HG03575 (cell line): ENCODE data around the gene LRTM2.
"Not testable (repeated sequence)": the region's sequence is repeated elsewhere in the genome, so short reads cannot be mapped to it uniquely, and the experiment has no call there.

Source experiments
- ATAC-seq: cut with Tn5 transposase; IDR thresholded peaks from one replicate; pipeline ENCODE4 v1.9.1; 2021; ENCODE audit not compliant: unreplicated experiment, insufficient number of reproducible peaks, low FRiP score; ENCODE audit errors: extremely low read depth

LRTM2 gene

DNA sequence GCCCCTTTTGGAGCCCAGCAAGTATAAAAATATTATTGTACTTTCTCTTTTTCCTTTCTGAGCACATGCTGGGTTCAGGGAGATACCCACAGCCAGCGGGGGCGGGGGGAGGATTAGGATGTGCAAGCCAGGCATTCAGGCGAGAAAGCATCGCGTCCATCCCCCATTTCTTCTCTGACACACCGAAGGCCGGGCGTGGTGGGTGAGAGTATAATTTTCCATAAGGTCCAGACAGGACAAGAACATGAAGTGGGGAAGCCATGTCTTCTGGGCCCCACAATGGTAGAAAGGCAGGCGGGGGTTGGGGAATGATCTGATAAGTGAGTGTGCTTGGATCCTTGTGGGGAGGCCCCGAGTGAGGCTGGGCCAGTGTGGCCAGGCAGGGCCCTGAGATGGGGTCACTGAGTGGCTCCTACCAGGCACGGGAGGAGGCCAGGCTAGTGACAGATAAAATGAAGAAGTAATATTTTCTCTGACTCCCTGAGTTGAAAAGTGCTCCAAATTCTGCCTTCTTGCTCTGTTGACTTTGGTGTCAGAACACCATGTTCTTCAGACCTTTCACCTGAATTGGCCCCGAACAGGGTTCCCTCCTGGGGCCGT, 10.7 kb upstream of the LRTM2 start:
- ATAC-seq = no peak

DNA sequence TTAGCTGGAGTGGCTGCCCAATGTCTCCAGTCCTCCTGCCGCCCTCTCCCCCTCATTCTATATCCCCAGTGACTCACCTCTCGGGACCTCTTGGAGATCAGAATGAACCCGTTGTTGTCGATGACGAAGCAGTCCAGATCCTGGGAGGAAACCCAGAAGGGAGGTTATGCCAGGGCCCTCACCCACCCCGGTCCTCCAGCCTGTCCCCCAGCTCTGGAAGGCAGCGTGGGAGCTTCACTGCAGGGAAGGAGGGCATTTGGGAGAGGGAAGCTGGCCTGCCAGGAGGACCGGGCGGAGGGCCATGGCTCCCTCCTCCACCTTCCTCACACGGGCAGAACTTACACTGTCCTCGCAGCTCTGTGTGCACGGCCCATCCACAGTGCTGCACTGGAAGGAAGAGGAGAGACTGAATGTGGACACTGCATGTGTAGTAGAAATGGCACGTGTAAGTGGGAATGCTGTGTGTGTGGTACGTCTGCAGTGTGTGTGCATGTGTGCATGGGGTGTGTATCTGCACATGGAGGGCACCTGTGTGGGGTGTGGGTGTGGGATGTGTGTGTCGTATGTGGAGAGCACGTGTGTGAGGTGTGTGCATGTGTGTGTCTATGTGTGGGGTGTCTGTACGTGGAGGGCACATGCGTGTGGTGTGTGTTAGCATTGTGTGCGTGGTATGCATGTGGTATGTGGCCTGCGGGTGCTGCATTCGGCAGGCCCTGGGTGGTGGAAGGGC, 10.0 kb upstream of the LRTM2 start:
- no peak for ATAC-seq

DNA sequence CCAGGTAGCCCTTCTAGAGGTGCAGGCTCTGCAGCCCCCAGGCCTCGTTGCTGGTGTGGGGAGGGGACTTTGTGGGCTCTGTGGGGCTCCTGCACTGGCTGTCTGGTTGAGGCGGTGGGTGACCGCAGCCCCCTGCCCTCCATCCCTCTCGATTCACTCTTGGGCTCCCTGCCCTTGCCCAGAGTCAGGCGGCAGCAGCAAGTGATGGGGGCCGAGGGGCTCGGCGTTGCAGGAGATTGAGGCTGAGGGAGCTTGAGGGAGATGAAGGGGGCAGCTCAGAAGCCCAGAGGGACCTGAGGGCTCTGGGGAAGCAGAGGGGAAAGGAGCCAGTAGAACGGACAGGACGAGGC, 9.5 kb upstream of the LRTM2 start:
- ATAC-seq = no peak

GRCh38 chr12:1811281-1811947, 9.0 kb upstream of the LRTM2 start:
- no peak for ATAC-seq

DNA sequence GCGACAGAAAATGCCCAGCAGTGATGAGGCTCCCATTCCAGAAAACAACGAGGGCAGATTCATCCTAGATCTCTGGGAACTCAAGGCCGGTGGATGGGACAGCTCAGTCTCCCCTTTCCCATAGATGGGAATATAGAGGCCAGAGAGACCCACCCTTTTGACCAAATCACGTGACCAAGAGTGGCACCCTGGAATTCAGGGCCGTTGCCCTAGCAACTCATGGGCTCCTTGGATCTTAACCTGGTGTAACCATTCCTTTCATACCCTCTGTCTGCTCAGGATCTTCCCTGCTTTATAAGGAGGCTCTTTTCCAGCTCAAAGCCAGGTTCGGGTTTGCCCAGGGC, 8.4 kb upstream of the LRTM2 start:
- ATAC-seq = no peak

DNA sequence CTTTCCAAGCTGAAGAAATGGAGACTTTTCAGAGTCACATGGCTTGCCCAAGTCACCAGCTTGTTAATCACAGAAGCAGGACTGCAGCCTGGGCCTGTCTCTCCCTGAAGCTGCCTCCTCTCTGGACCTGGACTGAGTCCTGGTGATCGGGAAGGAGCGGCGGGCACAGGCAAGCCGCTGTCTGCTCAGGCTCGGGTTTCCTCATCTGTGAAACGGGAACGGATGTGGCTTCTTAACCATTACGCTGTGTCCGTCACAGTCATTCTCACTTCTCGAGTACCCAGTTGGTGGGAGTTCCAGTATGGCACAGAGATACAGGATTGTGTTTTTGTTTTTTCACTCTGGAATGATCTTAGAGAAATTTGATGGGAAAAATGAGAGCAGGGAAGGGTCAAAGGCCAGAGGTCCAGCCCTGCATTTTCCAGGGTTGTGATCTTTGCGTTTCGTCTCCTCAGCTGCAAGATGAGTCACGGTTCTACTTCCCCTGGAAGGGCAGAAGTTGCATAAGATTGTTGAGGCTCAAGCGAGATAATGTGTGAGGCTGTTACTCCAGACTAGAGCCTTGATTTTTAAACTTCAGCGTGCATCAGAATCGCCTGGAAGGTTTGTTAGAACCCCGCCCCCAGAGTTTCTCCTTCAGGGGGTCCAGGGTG, 7.6 kb upstream of the LRTM2 start:
- no peak for ATAC-seq

DNA sequence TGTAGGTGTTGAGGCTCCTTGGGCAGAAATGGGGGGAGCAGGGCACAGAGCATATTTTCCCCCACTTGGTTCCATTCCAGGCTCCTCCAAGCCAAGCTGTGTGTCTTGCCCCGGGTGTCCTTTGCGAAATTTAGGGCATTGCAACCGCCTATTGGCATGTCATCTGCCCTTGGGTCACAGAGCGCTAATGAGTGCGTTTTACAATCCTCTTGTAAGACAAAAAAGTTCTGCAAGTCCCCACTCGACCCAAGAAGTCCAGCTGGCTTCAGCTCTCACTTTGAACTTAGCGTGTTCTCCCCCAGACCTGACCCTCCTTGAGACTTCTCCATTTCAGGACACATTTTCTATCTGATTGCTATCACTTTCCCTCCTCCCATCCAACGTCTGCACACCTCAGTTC, 6.1 kb upstream of the LRTM2 start:
- no peak for ATAC-seq

- ATAC-seq = no peak
These were observed 5.3 kb upstream of the LRTM2 start for GRCh38 chr12:1815108-1815507.

DNA sequence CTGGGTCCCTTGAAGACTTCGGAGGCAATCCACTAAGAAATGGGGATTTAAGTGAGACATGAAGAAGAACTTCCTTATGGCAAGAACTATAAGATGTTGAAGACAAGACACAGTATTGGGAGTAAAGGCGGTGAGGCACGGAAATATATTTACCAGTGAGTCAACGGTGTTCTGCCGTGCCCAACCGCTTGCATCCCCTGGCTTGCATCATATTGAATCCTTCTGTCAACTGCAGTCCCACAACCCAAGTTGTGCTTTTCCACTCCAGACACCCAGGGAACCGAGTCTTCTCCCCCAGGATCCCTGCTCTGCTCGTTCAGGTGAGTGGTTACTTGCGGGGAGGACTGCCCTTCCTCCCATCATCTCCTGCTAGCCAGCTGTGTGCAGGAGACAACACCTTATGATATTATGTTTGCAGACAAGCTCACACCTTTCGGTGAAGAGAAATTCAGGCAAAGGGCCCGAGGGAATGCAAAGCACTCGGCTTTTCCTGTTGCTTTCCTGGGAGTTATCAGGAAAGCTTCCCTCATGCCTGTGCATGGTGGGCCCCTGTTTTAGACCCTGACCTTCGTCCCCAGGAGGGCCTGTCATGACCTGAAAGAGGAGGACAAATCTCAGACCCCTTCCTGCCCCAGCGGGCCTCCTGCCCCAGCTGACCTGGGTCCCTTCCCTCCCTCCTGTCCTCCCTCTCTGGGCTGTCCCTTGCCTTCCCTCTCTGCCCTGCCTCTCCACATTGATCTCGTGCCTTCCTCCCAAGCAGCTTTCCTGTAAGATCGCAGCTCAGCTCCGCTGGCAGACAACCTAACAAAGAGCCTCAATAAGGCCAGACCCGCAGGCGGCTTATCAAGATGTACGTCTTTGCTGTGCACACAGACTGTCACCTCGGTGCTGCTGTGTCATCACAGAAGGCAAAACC, 4.3 kb upstream of the LRTM2 start:
- no peak for ATAC-seq

GRCh38 chr12:1816730-1817348, 3.5 kb upstream of the LRTM2 start:
- ATAC-seq = no peak

GRCh38 chr12:1817928-1818327, 2.4 kb upstream of the LRTM2 start:
- not testable (repeated sequence) for ATAC-seq

DNA sequence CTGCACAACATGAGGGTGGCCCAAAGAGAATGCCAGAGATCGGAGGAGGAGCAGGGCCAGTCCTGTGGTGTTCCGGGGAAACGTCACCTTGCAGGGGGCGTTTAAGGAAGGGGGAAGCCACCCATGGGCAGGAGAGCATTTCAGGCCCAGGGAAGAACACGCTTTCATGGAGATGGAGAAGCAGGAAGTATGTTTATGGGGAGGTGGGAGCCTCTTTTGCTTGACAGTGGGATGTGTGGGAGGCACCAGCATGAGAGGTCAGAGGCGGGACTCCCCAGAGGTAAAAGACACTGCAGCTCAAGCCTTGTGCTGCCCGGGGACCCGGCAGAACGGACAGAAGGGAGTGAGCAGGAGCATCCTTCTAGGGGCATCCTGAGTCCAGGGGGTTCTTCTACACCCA, 1.3 kb upstream of the LRTM2 start:
- no peak for ATAC-seq

DNA sequence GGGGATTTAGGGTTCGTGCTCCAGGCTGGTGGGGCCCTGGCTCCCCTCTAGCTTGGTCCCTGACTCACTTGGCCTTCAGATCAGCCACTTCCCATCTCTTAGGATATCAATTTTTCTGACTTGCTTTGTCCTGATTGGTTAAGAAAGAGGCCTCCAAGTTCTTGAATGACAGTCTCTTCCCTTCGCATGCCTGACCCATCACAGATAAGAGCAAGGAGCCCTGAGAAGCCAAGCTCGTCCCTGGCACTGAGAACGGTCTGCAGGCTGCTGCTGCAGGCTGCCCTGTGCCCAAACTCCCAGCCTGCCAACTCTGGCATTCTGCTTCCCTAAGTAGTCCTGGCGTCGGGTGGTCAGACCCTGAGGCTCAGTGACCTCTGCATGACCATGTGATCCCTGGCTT, 794 bp upstream of the LRTM2 start:
- ATAC-seq = no peak

- no peak for ATAC-seq
These were observed 529 bp downstream of the LRTM2 start for GRCh38 chr12:1820896-1821291.

DNA sequence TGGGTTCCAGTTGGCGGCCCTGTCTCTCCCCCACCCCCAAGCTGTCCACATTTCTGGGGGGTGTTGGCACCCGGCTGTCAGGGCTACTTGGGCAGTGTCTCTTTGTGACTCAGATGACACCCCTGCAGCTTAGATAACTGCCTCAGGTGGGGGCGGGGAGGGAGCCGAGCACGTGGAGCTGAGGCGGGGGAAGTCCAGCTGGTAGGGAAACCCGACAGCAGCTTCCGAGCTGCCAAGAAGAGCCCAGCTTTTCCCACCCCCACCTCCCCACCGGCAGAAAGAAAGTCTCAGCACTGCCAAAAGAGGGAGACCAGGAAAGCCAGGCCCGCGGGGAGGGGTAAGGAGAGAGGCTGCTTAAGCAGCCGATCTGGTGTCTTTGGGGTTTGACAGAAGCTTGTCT, 1.4 kb downstream of the LRTM2 start:
- ATAC-seq = no peak

GRCh38 chr12:1822699-1823098, 2.3 kb downstream of the LRTM2 start:
- no peak for ATAC-seq

DNA sequence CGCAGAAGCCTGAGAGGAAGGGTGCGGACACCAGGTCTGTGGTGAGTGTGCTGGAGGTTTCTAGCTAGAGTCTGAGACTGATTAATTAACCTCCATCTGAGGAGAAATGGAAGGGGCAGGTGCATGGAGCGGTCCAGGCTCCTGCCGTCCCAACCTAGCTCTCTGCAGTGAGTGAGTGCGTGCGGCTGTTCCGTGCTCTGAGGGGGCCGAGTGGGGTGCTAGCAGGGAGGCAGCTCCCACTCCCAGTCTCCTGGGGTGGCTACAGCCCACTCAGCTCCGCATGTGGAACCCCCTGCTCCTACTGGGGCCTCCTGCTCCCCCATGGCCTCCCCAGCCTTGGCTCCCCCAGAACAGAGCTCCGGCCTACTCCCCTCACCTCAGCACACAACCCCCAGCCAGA, 2.9 kb downstream of the LRTM2 start:
- no peak for ATAC-seq

- no peak for ATAC-seq
These were observed 5.2 kb downstream of the LRTM2 start for GRCh38 chr12:1825382-1826102.
